Activated CD4-positive, alpha-beta T cell treated with anti-CD3 and anti-CD28 coated beads for 48 hours (primary cell): ENCODE data around the gene KRT78.
"Not testable (repeated sequence)": the region's sequence is repeated elsewhere in the genome, so short reads cannot be mapped to it uniquely, and the experiment has no call there.

Source experiments
- DNase-seq: peaks from one replicate; pipeline ENCODE4 v3.0.0-alpha.2; 2020

The KRT78 gene

GRCh38 chr12:52848661-52849255 is at the start of gene KRT78:
Gene KRT78 (minus strand): TSS chr12:52848994. CDS start chr12:52848930, 64 bp downstream.
- DNase-seq: no peak

- DNase-seq: no peak
These were observed 47.7 kb upstream of the KRT78 start for GRCh38 chr12:52896190-52897100.

- DNase-seq: no peak
These were observed 47.0 kb upstream of the KRT78 start for GRCh38 chr12:52895726-52896189.

- DNase-seq: no peak
These were observed 44.2 kb upstream of the KRT78 start for GRCh38 chr12:52892974-52893373.

- no peak for DNase-seq
These were observed 43.5 kb upstream of the KRT78 start for GRCh38 chr12:52892207-52892852.

GRCh38 chr12:52891044-52891443 is 42.2 kb upstream of the KRT78 start:
- no peak for DNase-seq

- DNase-seq: no peak
These were observed 41.6 kb upstream of the KRT78 start for GRCh38 chr12:52890417-52890816.

GRCh38 chr12:52884526-52885293 is 35.9 kb upstream of the KRT78 start:
- peak; percentile 88 for DNase-seq

- DNase-seq: not testable (repeated sequence)
These were observed 31.7 kb upstream of the KRT78 start for GRCh38 chr12:52880499-52880898.

- DNase-seq: peak; percentile 81
These were observed 30.9 kb upstream of the KRT78 start for GRCh38 chr12:52879394-52880351.

- no peak for DNase-seq
These were observed 30.0 kb upstream of the KRT78 start for GRCh38 chr12:52878507-52879393.

- DNase-seq: no peak
These were observed 28.4 kb upstream of the KRT78 start for GRCh38 chr12:52877242-52877641.

- DNase-seq: no peak
These were observed 27.6 kb upstream of the KRT78 start for GRCh38 chr12:52876372-52876771.

- no peak for DNase-seq
These were observed 26.0 kb upstream of the KRT78 start for GRCh38 chr12:52874573-52875435.

- peak; percentile 62 for DNase-seq
These were observed 25.2 kb upstream of the KRT78 start for GRCh38 chr12:52873832-52874572.

- DNase-seq: no peak
These were observed 24.7 kb upstream of the KRT78 start for GRCh38 chr12:52873513-52873831.

GRCh38 chr12:52872644-52873389 is 24.0 kb upstream of the KRT78 start:
- DNase-seq: no peak
